T-cell (primary cell): Measurements from ENCODE around the gene APOOL. TPM values are rescaled to one million over a fixed set of nuclear protein-coding genes. Genes with fewer than 3 reads are reported as not detected.

Experiments
- ATAC-seq, 4 experiments: fragments of 200-7000 bp in 3 of 4; fragments of 150-1000 bp in 1 of 4; cut with Tn5 transposase; replicated peaks in 1 of 4; 1 replicate in 3 of 4; 2 replicates in 1 of 4; pipeline ENCODE4 v1.10.0; 2021; ENCODE audit warnings: moderate library complexity in 3 of 4, mild to moderate bottlenecking in 2 of 4, moderate number of reproducible peaks in 1 of 4
- CTCF ChIA-PET, 2 donors: fragments of 300-600 bp; sonication (Branson Sonifier 250); formaldehyde crosslinking; loops; one replicate each; lab custom pipeline; 2022; ENCODE audit warnings: antibody characterized with exemption in 2 of 2; lab: Charles Lee
- POLR2A ChIA-PET, 2 donors: fragments of 300-600 bp; sonication (Branson Sonifier 250); formaldehyde crosslinking; loops; one replicate each; lab custom pipeline; 2022; ENCODE audit warnings: antibody characterized with exemption in 2 of 2; lab: Charles Lee
- DNase-seq, 35 experiments: peaks; one replicate each; pipeline versions ENCODE4 v3.0.0 to v3.0.0-alpha.2; 2013 to 2023
- H3K27ac ChIP-seq: one replicate; pipeline ENCODE4 v1.5.1; 2013; ENCODE audit warnings: low read length
- H3K27me3 ChIP-seq, 2 experiments: replicated peaks in 1 of 2; 1 replicate in 1 of 2; 2 replicates in 1 of 2; pipeline versions ENCODE4 v1.6.1 to v1.7.0; 2013; ENCODE audit warnings: low read length in 1 of 2, mixed read lengths in 1 of 2; ENCODE audit not compliant: control insufficient read depth in 2 of 2, insufficient read depth in 2 of 2; ENCODE audit errors: extremely low read depth in 1 of 2
- H3K36me3 ChIP-seq, 2 donors: 1 replicate in 1 of 2; 2 replicates in 1 of 2; pipeline versions ENCODE4 v1.6.1 to v1.7.0; 2013; ENCODE audit warnings: low read length in 1 of 2; ENCODE audit not compliant: control insufficient read depth in 2 of 2, insufficient read depth in 1 of 2; ENCODE audit errors: extremely low read depth in 1 of 2
- H3K4me1 ChIP-seq, 2 experiments: 1 replicate in 1 of 2; 2 replicates in 1 of 2; pipeline versions ENCODE4 v1.6.1 to v1.7.0; 2013; ENCODE audit warnings: low read length in 2 of 2, mixed read lengths in 1 of 2; ENCODE audit not compliant: insufficient read depth in 2 of 2, control insufficient read depth in 1 of 2; ENCODE audit errors: extremely low read depth in 1 of 2
- H3K4me3 ChIP-seq, 2 donors: 1 replicate in 1 of 2; 2 replicates in 1 of 2; pipeline versions ENCODE4 v1.5.1 to v1.7.0; 2013; ENCODE audit warnings: mild to moderate bottlenecking in 2 of 2, low read length in 1 of 2, moderate library complexity in 1 of 2; ENCODE audit not compliant: control insufficient read depth in 1 of 2; ENCODE audit errors: extremely low read depth in 1 of 2
- H3K9me3 ChIP-seq: 2 replicates; pipeline ENCODE4 v1.7.0; 2013
- H3K27ac Mint-ChIP-seq, 2 donors: one replicate each; pipeline ENCODE4 v1.8.0; 2020 to 2021; ENCODE audit warnings: mild to moderate bottlenecking in 2 of 2, mixed read lengths in 2 of 2
- H3K27me3 Mint-ChIP-seq, 2 donors: one replicate each; pipeline ENCODE4 v1.8.0; 2021 to 2022; ENCODE audit warnings: mixed read lengths in 2 of 2
- H3K36me3 Mint-ChIP-seq: one replicate; pipeline ENCODE4 v1.8.0; 2021; ENCODE audit warnings: mixed read lengths
- H3K4me1 Mint-ChIP-seq, 3 donors: one replicate each; pipeline ENCODE4 v1.8.0; 2020 to 2022; ENCODE audit warnings: mixed read lengths in 3 of 3, mild to moderate bottlenecking in 1 of 3
- H3K4me3 Mint-ChIP-seq, 3 donors: one replicate each; pipeline ENCODE4 v1.8.0; 2020 to 2022; ENCODE audit warnings: mild to moderate bottlenecking in 3 of 3, mixed read lengths in 3 of 3, moderate library complexity in 3 of 3
- H3K9me3 Mint-ChIP-seq, 3 donors: one replicate each; pipeline ENCODE4 v1.8.0; 2020 to 2022; ENCODE audit warnings: mixed read lengths in 3 of 3
- WGBS: methylation state at CpG from one replicate; pipeline ENCODE4 v1.1.5; 2013; ENCODE audit warnings: missing lambda C conversion rate; ENCODE audit not compliant: insufficient coverage; 5-methylcytosine and 5-hydroxymethylcytosine counted together
- total RNA-seq, 35 experiments: library from RNA in 6 of 35; stranded (reverse) in 6 of 35; fragments of 120-200 nt in 1 of 35; gene quantifications; one replicate each; pipeline versions ENCODE4 v1.2.1 to v1.2.4 and lab custom pipeline; 2013 to 2026

Gene APOOL
- total RNA-seq, 5 donors from 2014 or later (not counting 1 experiment from before 2014, with no cell fraction given) = 8.5 to 11.7 (median 9.2) TPM

DNA sequence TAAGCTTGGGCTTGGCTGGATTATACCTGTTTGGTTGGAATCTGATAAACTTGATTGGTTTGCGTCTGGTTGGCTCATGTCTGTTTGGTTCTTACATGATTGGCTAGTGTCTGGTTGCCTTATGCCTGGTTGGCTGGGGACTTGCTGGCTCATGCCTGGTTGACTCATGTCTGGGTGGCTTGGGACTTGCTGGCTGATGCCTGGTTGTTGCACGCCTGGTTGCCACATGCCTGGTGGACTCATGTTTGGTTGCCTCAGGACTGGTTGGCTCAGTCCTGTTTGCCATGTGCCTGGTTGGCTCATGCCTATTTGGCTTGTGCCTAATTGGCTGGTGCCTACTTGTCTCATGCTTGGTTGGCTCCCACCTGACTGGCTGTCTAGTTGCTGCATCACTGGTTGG lies 104.5 kb downstream of the APOOL start:
- Mint-ChIP-seq H3K27me3 (peaks cover 0 to 4% of the 10 kb centered on the region in 2 donors), H3K4me1 (no peaks in the 10 kb centered on the region), H3K4me3 (no peak overlapping the region), H3K36me3 (no peaks in the 10 kb centered on the region), H3K27ac (no peak overlapping the region), H3K9me3 (no peaks in the 10 kb centered on the region)
- no peaks in the 10 kb centered on the region for H3K27me3 ChIP-seq
- ChIA-PET POLR2A (no interaction called here), CTCF (no interaction called here)
- H3K36me3 ChIP-seq = no peaks in the 10 kb centered on the region
- H3K27ac ChIP-seq = no peak overlapping the region
- ATAC-seq (no peak), DNase-seq (no peak)
- no peak overlapping the region for H3K4me3 ChIP-seq
- H3K4me1 ChIP-seq = no peaks in the 10 kb centered on the region
- no CpG with 5 or more reads among the region's 2 CpGs for WGBS
- H3K9me3 ChIP-seq = no peaks in the 10 kb centered on the region

GRCh38 chrX:85109235-85109634 lies 105.6 kb downstream of the APOOL start:
- no peaks in the 10 kb centered on the region for H3K4me1 Mint-ChIP-seq
- H3K36me3 Mint-ChIP-seq = no peaks in the 10 kb centered on the region
- H3K27ac Mint-ChIP-seq = no peak overlapping the region
- H3K4me3 Mint-ChIP-seq = no peak overlapping the region
- no peaks in the 10 kb centered on the region for H3K36me3 ChIP-seq
- no peaks in the 10 kb centered on the region for H3K27me3 ChIP-seq
- DNase-seq (peak in 1 of 35 experiments; percentile 3), ATAC-seq (no peak)
- no peak overlapping the region for H3K4me3 ChIP-seq
- WGBS = 100% methylated on average over 1 of the region's 8 CpGs
- CTCF ChIA-PET = no interaction called here
- POLR2A ChIA-PET = no interaction called here
- H3K9me3 ChIP-seq = no peaks in the 10 kb centered on the region
- no peaks in the 10 kb centered on the region for H3K9me3 Mint-ChIP-seq
- H3K27ac ChIP-seq = no peak overlapping the region
- H3K27me3 Mint-ChIP-seq = peaks cover 0 to 4% of the 10 kb centered on the region in 2 donors
- H3K4me1 ChIP-seq = no peaks in the 10 kb centered on the region

GRCh38 chrX:85111347-85111746 lies 107.7 kb downstream of the APOOL start:
- Histone ChIP-seq H3K4me1 (no peaks in the 10 kb centered on the region), H3K4me3 (no peak overlapping the region), H3K9me3 (no peaks in the 10 kb centered on the region), H3K27me3 (no peaks in the 10 kb centered on the region), H3K36me3 (no peaks in the 10 kb centered on the region), H3K27ac (no peak overlapping the region)
- H3K27me3 Mint-ChIP-seq = peaks cover 0 to 11% of the 10 kb centered on the region in 2 donors
- no peaks in the 10 kb centered on the region for H3K36me3 Mint-ChIP-seq
- no peak for ATAC-seq
- ChIA-PET CTCF (interaction anchor here (0.9 to 1.2 kb wide), 3 partner anchors 10 to 433 kb away, joined by 3 to 10 read pairs (median 5); no protein-coding TSS in a partner anchor), POLR2A (no interaction called here)
- no peaks in the 10 kb centered on the region for H3K9me3 Mint-ChIP-seq
- no CpG with 5 or more reads among the region's 2 CpGs for WGBS
- no peaks in the 10 kb centered on the region for H3K4me1 Mint-ChIP-seq
- no peak overlapping the region for H3K4me3 Mint-ChIP-seq
- peak in 1 of 35 experiments; percentile 4 for DNase-seq
- H3K27ac Mint-ChIP-seq = no peak overlapping the region

GRCh38 chrX:85112293-85112692 lies 108.6 kb downstream of the APOOL start:
- Mint-ChIP-seq H3K4me1 (no peaks in the 10 kb centered on the region), H3K27ac (no peak overlapping the region), H3K9me3 (no peaks in the 10 kb centered on the region), H3K36me3 (no peaks in the 10 kb centered on the region), H3K27me3 (peaks cover 0 to 11% of the 10 kb centered on the region in 2 donors), H3K4me3 (no peak overlapping the region)
- H3K4me3 ChIP-seq = no peak overlapping the region
- ATAC-seq = no peak
- no peaks in the 10 kb centered on the region for H3K9me3 ChIP-seq
- DNase-seq = no peak
- no peaks in the 10 kb centered on the region for H3K36me3 ChIP-seq
- CTCF ChIA-PET = interaction anchor here (1.0 to 1.2 kb wide), 2 partner anchors 18 to 432 kb away, joined by 5 to 10 read pairs; no protein-coding TSS in a partner anchor
- WGBS = 44% methylated on average over 1 of the region's 9 CpGs
- H3K27ac ChIP-seq = no peak overlapping the region
- POLR2A ChIA-PET = no interaction called here
- H3K27me3 ChIP-seq = no peaks in the 10 kb centered on the region
- no peaks in the 10 kb centered on the region for H3K4me1 ChIP-seq

DNA sequence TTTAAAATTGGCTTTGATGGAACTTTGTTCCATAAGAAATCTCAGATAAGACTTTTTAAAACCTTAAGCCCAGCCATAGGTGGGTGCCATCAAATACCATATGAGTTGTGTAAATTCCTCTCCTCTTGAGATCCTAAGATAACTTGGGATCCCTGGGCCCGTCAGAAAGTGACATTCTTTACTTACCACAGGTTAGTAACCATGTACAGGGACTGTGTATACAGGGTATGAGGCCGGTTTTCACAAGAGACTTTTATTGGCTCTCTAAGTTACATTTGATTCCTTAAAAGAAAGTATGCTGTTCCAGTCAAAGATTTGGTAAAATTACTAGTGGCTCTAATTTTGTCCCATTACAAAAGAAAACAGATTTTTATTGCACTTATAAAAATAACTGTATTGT lies 110.1 kb downstream of the APOOL start:
- POLR2A ChIA-PET = no interaction called here
- no peaks in the 10 kb centered on the region for H3K9me3 ChIP-seq
- CTCF ChIA-PET = interaction anchor here in 1 of 2 donors (0.8 kb wide), 1 partner anchor 20 kb away, joined by 3 read pairs; no protein-coding TSS in a partner anchor
- no peak for DNase-seq
- H3K4me3 Mint-ChIP-seq = no peak overlapping the region
- no peaks in the 10 kb centered on the region for H3K4me1 Mint-ChIP-seq
- H3K36me3 Mint-ChIP-seq = no peaks in the 10 kb centered on the region
- H3K27ac Mint-ChIP-seq = no peak overlapping the region
- peaks cover 0 to 11% of the 10 kb centered on the region in 2 donors for H3K27me3 Mint-ChIP-seq
- H3K36me3 ChIP-seq = no peaks in the 10 kb centered on the region
- H3K27ac ChIP-seq = no peak overlapping the region
- no peak overlapping the region for H3K4me3 ChIP-seq
- no peaks in the 10 kb centered on the region for H3K27me3 ChIP-seq
- ATAC-seq = no peak
- no CpG with 5 or more reads among the region's 2 CpGs for WGBS
- H3K9me3 Mint-ChIP-seq = no peaks in the 10 kb centered on the region
- no peaks in the 10 kb centered on the region for H3K4me1 ChIP-seq

GRCh38 chrX:85114171-85114570 lies 110.5 kb downstream of the APOOL start:
- no peaks in the 10 kb centered on the region for H3K36me3 Mint-ChIP-seq
- ChIA-PET POLR2A (no interaction called here), CTCF (interaction anchor here in 1 of 2 donors (0.8 kb wide), 1 partner anchor 20 kb away, joined by 3 read pairs; no protein-coding TSS in a partner anchor)
- no CpG with 5 or more reads among the region's 3 CpGs for WGBS
- peaks cover 0 to 11% of the 10 kb centered on the region in 2 donors for H3K27me3 Mint-ChIP-seq
- DNase-seq (no peak), ATAC-seq (no peak)
- H3K9me3 ChIP-seq = no peaks in the 10 kb centered on the region
- H3K27ac ChIP-seq = no peak overlapping the region
- H3K27me3 ChIP-seq = no peaks in the 10 kb centered on the region
- no peaks in the 10 kb centered on the region for H3K4me1 Mint-ChIP-seq
- no peak overlapping the region for H3K4me3 Mint-ChIP-seq
- no peaks in the 10 kb centered on the region for H3K9me3 Mint-ChIP-seq
- H3K36me3 ChIP-seq = no peaks in the 10 kb centered on the region
- no peak overlapping the region for H3K27ac Mint-ChIP-seq
- H3K4me3 ChIP-seq = no peak overlapping the region
- no peaks in the 10 kb centered on the region for H3K4me1 ChIP-seq

DNA sequence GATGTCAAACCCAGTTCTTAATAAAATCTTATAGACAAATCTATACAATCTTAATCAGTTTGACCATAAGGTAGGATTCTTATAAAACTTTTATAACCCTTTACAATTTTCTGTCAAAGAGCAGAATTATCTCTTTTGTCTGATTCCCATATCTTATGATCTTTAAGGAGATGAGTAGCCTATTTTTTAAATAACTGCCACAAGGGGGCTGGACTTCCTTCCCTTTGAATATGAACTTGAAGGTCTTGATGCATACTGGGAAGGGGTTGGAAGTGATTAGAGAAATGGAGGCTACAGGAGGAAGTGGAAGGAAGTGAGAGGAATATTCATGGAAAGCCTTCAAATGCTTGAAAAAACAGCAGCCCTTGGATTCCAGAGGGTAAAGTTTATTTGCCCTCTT lies 111.1 kb downstream of the APOOL start:
- Mint-ChIP-seq H3K36me3 (no peaks in the 10 kb centered on the region), H3K27ac (no peak overlapping the region), H3K4me3 (no peak overlapping the region), H3K9me3 (no peaks in the 10 kb centered on the region), H3K4me1 (no peaks in the 10 kb centered on the region), H3K27me3 (peaks cover 0 to 11% of the 10 kb centered on the region in 2 donors)
- H3K4me1 ChIP-seq = no peaks in the 10 kb centered on the region
- H3K27me3 ChIP-seq = no peaks in the 10 kb centered on the region
- H3K4me3 ChIP-seq = no peak overlapping the region
- DNase-seq (no peak), ATAC-seq (no peak)
- no peak overlapping the region for H3K27ac ChIP-seq
- POLR2A ChIA-PET = no interaction called here
- CTCF ChIA-PET = no interaction called here
- H3K9me3 ChIP-seq = no peaks in the 10 kb centered on the region
- H3K36me3 ChIP-seq = no peaks in the 10 kb centered on the region
